ENCODE measurements around the gene FARP2.

Gene FARP2

DNA sequence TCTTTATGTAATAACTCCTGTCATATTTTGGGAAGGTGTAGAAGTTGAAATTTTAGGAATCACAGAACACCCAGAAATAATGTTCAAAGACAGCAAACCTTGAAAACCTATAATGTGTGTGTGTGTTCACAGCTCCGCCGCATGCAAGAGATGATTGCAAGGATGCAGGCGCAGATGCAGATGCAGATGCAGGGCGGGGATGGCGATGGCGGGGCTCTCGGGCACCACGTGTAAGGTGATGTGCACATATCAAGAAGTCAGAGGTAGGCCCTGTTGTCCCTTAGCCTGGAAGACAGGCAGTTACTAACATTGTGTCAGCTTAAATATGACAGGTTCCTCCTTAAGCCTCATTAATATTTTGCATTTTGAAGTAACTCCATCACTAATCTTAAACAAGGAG is 6.1 kb upstream of the FARP2 start:
- H3K4me1 ChIP-seq (ENCODE audit: insufficient read depth, insufficient read length) = peaks cover 3% of the 10 kb centered on the region
- no peaks in the 10 kb centered on the region for H3K9me3 ChIP-seq (ENCODE audit: insufficient read depth, low read length)
- no peak for DNase-seq (ENCODE audit: low read depth, low spot score)
- no peaks in the 10 kb centered on the region for H3K27me3 ChIP-seq (ENCODE audit: insufficient read depth, insufficient read length)
- no peak overlapping the region for H3K9ac ChIP-seq (ENCODE audit: insufficient read length, low read depth)
- peaks cover 92% of the 10 kb centered on the region for H3K36me3 ChIP-seq (ENCODE audit: insufficient read depth, insufficient read length, low read length)
- no peak overlapping the region for H3K4me3 ChIP-seq (ENCODE audit: insufficient read length, low read depth)
- TF ChIP-seq SUZ12 (IDR thresholded peaks at IDR 0.05; ENCODE audit: extremely low read depth, insufficient read depth, insufficient read length) = no peak

DNA sequence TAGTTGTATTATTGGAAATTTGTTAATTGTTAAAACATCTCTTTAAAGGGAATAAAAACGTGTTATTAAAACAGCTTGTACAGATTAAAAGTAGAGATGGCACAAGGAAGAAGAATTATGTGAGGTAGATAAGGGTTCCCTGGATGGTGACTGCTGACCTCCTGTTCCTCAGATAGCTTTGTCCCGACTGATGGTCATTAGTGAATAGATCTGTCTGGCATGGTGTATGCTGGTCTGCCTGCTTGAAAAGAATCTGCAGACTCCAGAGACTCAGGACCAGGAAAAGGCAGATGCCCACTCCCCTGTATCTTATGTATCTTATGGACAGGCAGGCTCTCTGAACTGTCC is 5.6 kb upstream of the FARP2 start:
- DNase-seq (ENCODE audit: low read depth, low spot score) = no peak
- H3K27me3 ChIP-seq (ENCODE audit: insufficient read depth, insufficient read length) = no peaks in the 10 kb centered on the region
- H3K4me1 ChIP-seq (ENCODE audit: insufficient read depth, insufficient read length) = peaks cover 3% of the 10 kb centered on the region
- peaks cover 86% of the 10 kb centered on the region for H3K36me3 ChIP-seq (ENCODE audit: insufficient read depth, insufficient read length, low read length)
- no peaks in the 10 kb centered on the region for H3K9me3 ChIP-seq (ENCODE audit: insufficient read depth, low read length)
- H3K4me3 ChIP-seq (ENCODE audit: insufficient read length, low read depth) = no peak overlapping the region
- H3K9ac ChIP-seq (ENCODE audit: insufficient read length, low read depth) = no peak overlapping the region
- no peak for TF ChIP-seq SUZ12 (IDR thresholded peaks at IDR 0.05; ENCODE audit: extremely low read depth, insufficient read depth, insufficient read length)
- no peak for TF ChIP-seq YY1 (IDR thresholded peaks at IDR 0.05; ENCODE audit: insufficient read depth, insufficient read length)

DNA sequence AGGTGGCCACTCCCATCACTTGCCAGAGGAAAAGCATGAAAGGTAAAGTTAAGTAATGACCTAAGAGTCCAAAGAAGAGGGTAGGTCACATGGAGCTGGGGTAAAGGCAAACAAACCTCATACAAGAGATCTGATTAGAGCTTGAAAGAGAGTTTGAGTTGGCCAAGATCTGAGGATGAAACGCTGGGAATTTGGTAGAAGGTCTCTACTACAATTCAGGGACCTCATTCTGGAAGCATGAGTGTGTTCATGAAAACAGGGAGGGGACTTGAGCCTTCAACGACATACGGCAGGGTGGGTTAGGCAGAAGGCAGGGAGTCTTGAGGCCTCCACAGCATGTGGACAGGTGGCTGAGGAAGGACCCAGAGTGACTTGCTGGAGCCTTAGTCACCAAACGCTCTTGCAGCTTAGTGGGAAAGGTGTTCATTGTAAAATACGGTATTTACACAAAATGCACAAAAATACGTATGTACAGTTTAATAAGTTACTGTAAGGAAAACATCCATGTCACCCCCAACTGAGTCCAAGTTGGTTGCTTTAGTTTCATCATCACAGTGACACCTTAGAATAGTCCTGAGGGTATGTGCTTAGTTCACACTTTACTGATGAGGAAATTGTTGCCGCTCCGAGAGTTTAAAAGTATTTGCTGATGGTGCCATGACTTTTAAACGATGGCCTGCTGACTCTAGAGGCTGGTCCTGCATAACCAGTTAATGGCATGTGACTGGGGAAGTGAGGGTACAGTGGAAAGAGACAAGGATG is 5.0 kb upstream of the FARP2 start:
- DNase-seq (ENCODE audit: low read depth, low spot score) = no peak
- no peaks in the 10 kb centered on the region for H3K27me3 ChIP-seq (ENCODE audit: insufficient read depth, insufficient read length)
- no peak overlapping the region for H3K9ac ChIP-seq (ENCODE audit: insufficient read length, low read depth)
- TF ChIP-seq YY1 (IDR thresholded peaks at IDR 0.05; ENCODE audit: insufficient read depth, insufficient read length) (no peak), ZNF274 (IDR thresholded peaks at IDR 0.05; ENCODE audit: low read depth, low read length) (no peak), SUZ12 (IDR thresholded peaks at IDR 0.05; ENCODE audit: extremely low read depth, insufficient read depth, insufficient read length) (no peak)
- H3K36me3 ChIP-seq (ENCODE audit: insufficient read depth, insufficient read length, low read length) = peaks cover 80% of the 10 kb centered on the region
- H3K4me3 ChIP-seq (ENCODE audit: insufficient read length, low read depth) = no peak overlapping the region
- H3K9me3 ChIP-seq (ENCODE audit: insufficient read depth, low read length) = no peaks in the 10 kb centered on the region
- H3K4me1 ChIP-seq (ENCODE audit: insufficient read depth, insufficient read length) = peaks cover 3% of the 10 kb centered on the region

DNA sequence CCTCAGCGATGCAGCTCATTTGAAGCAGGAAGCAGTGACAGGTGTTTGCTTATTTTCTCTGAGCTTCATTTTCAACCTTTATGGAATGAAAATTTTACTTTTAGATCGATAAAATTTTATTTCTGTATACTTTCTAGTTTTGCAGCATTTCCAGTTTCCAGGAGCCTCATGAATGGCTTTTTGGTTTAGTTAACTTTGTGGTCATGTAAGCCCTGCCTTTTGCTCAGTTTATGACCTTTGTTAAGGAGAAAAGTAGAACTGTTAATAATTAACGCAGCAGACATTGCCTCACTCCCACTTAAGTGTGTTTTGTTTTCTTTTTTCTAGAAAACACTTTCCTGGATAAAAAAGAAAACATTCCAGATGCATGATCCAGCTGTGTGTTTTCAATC is 4.4 kb upstream of the FARP2 start:
- Histone ChIP-seq H3K4me3 (ENCODE audit: insufficient read length, low read depth) (no peak overlapping the region), H3K27me3 (ENCODE audit: insufficient read depth, insufficient read length) (no peaks in the 10 kb centered on the region), H3K9me3 (ENCODE audit: insufficient read depth, low read length) (no peaks in the 10 kb centered on the region), H3K36me3 (ENCODE audit: insufficient read depth, insufficient read length, low read length) (peaks cover 75% of the 10 kb centered on the region), H3K9ac (ENCODE audit: insufficient read length, low read depth) (no peak overlapping the region), H3K4me1 (ENCODE audit: insufficient read depth, insufficient read length) (peaks cover 3% of the 10 kb centered on the region)
- TF ChIP-seq SUZ12 (IDR thresholded peaks at IDR 0.05; ENCODE audit: extremely low read depth, insufficient read depth, insufficient read length) (no peak), ZNF274 (IDR thresholded peaks at IDR 0.05; ENCODE audit: low read depth, low read length) (no peak), YY1 (IDR thresholded peaks at IDR 0.05; ENCODE audit: insufficient read depth, insufficient read length) (no peak)
- DNase-seq (ENCODE audit: low read depth, low spot score) = no peak

DNA sequence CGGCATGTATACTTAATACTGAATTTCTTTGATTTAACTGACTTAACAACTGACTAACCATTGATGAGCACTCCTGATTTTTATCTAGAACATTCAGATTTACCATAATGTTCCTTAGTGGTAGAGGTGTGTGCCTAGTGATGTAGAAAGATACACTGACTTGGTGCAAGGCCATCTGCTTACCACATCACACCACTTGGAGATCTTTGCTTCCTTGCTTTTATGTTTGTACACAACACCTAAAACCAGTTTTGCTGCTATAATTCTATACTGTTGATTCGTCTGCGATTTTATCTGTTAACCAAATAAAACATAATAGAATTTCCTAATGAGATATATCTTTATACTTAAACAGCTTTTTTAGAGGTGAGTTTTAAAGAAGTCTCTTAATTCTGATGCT is 3.9 kb upstream of the FARP2 start:
- no peaks in the 10 kb centered on the region for H3K9me3 ChIP-seq (ENCODE audit: insufficient read depth, low read length)
- TF ChIP-seq YY1 (IDR thresholded peaks at IDR 0.05; ENCODE audit: insufficient read depth, insufficient read length) (no peak), ZNF274 (IDR thresholded peaks at IDR 0.05; ENCODE audit: low read depth, low read length) (no peak), SUZ12 (IDR thresholded peaks at IDR 0.05; ENCODE audit: extremely low read depth, insufficient read depth, insufficient read length) (no peak)
- peaks cover 69% of the 10 kb centered on the region for H3K36me3 ChIP-seq (ENCODE audit: insufficient read depth, insufficient read length, low read length)
- peaks cover 3% of the 10 kb centered on the region for H3K4me1 ChIP-seq (ENCODE audit: insufficient read depth, insufficient read length)
- no peak for DNase-seq (ENCODE audit: low read depth, low spot score)
- no peaks in the 10 kb centered on the region for H3K27me3 ChIP-seq (ENCODE audit: insufficient read depth, insufficient read length)
- no peak overlapping the region for H3K4me3 ChIP-seq (ENCODE audit: insufficient read length, low read depth)
- no peak overlapping the region for H3K9ac ChIP-seq (ENCODE audit: insufficient read length, low read depth)

DNA sequence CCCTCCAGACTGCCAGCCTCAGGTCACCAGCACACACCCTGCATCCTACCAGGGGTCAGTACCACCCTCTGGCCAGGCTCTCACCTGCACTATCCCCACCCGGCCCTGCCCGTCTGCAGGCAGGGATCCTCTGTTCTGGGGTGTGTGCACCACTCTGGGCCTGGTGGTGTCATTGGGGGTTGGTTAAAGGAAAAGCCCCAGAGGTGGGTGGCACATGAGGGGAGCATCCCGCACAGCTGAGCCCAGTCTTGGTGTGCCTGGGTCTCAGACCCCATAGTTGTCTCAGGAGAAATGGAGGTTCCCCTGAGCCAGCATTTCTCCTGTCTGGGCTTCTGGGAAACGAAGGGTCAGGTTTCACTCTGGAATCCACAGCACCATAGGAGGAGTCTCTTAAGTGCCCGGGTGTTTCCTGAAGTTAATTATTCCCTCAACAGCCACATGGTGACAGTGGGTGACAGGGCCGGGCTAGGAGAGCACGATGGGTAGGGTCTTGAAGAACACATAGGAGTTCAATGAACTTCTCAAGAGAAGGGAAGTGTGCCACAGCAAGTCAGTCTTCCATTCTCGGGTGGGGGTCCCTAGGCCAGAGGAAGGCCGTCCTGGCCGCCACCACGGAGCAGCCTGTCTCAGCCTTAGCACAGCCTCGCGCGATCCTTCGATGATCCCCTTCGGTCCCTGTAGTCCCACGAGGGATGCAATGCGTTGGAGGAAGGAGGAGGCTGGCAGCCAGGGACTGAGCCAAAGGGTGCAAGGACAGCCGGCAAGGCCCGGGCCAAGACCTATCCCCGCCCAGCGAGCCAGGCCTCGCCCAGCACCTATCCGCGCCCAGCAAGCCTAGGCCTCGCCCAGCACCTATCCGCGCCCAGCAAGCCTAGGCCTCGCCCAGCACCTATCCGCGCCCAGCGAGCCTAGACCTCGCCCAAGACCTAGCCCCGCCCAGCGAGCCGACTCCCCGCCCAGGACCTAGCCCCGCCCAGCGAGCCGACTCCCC is 1.1 kb upstream of the FARP2 start:
- H3K27me3 ChIP-seq (ENCODE audit: insufficient read depth, insufficient read length) = no peaks in the 10 kb centered on the region
- peak overlapping the region; percentile 47 for H3K4me3 ChIP-seq (ENCODE audit: insufficient read length, low read depth)
- H3K9ac ChIP-seq (ENCODE audit: insufficient read length, low read depth) = peak overlapping the region; percentile 68
- peak; percentile 76 for DNase-seq (ENCODE audit: low read depth, low spot score)
- no peak for TF ChIP-seq ZNF274 (IDR thresholded peaks at IDR 0.05; ENCODE audit: low read depth, low read length)
- no peak for TF ChIP-seq SUZ12 (IDR thresholded peaks at IDR 0.05; ENCODE audit: extremely low read depth, insufficient read depth, insufficient read length)
- TF ChIP-seq YY1 (IDR thresholded peaks at IDR 0.05; ENCODE audit: insufficient read depth, insufficient read length) = no peak
- H3K9me3 ChIP-seq (ENCODE audit: insufficient read depth, low read length) = no peaks in the 10 kb centered on the region
- peaks cover 5% of the 10 kb centered on the region for H3K4me1 ChIP-seq (ENCODE audit: insufficient read depth, insufficient read length)
- peaks cover 46% of the 10 kb centered on the region for H3K36me3 ChIP-seq (ENCODE audit: insufficient read depth, insufficient read length, low read length)

DNA sequence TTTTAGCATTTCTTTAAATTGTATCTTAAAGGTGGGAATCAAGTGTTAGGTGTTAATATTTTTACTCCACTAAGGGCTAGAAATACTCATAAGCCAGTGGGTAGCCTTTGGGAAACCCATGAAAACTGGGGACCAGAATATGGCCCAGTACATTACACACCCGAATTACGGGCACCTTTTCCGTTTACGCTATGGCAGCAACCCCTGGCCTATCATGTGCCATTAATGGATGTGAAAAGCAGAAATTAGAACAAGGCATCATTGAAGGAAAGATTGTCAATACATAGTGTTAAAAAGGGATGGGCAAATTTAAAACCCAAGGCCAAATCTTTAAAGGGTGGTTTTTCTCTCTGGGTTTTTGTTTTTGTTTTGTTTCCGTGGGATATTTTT is 781 bp downstream of the FARP2 start:
- Histone ChIP-seq H3K9me3 (ENCODE audit: insufficient read depth, low read length) (no peaks in the 10 kb centered on the region), H3K9ac (ENCODE audit: insufficient read length, low read depth) (peak overlapping the region; percentile 97), H3K4me1 (ENCODE audit: insufficient read depth, insufficient read length) (peaks cover 9% of the 10 kb centered on the region), H3K4me3 (ENCODE audit: insufficient read length, low read depth) (peak overlapping the region; percentile 90), H3K27me3 (ENCODE audit: insufficient read depth, insufficient read length) (no peaks in the 10 kb centered on the region), H3K36me3 (ENCODE audit: insufficient read depth, insufficient read length, low read length) (peaks cover 26% of the 10 kb centered on the region)
- TF ChIP-seq YY1 (IDR thresholded peaks at IDR 0.05; ENCODE audit: insufficient read depth, insufficient read length) (no peak), SUZ12 (IDR thresholded peaks at IDR 0.05; ENCODE audit: extremely low read depth, insufficient read depth, insufficient read length) (no peak), ZNF274 (IDR thresholded peaks at IDR 0.05; ENCODE audit: low read depth, low read length) (no peak)
- no peak for DNase-seq (ENCODE audit: low read depth, low spot score)

Measured in NT2/D1 (cell line).